ENCODE results near the gene VIT. TPM values are rescaled to one million over a fixed set of nuclear protein-coding genes. Genes with fewer than 3 reads are reported as not detected.
A peak's percentile ranks its signal among the peaks of the same experiment; 100 is the strongest.

VIT gene
- total and polyA plus RNA-seq, 7 donors: 1.2 to 8.5 (median 4.5) TPM

DNA sequence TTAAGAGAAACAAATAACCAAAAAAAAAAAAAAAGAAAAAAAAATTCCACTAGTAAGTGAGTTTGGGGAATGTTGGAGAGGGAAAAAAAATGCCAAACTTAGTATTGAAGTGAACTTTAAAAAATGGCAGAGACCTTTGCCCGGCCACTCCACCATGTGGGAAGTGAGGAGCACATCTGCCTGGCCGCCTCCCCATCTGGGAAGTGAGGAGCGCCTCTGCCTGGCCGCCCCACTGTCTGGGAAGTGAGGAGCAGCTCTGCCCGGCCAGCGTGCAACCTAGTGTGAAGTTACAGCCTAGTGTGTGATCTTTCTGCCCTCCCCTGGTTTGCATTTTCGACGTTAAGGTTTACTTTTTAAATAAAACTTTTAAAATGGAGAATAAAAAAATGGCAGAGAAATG lies 33.9 kb upstream of the VIT start:
- H3K27me3 ChIP-seq (ENCODE audit: insufficient read depth in 3 of 3, low read length in 2 of 3): no peaks in the 10 kb centered on the region
- no peaks in the 10 kb centered on the region for H3K9me3 ChIP-seq
- no peak overlapping the region for H3K4me3 ChIP-seq
- peak overlapping the region; percentile 11 for H3K27ac ChIP-seq
- TF ChIP-seq, protein P1, sequence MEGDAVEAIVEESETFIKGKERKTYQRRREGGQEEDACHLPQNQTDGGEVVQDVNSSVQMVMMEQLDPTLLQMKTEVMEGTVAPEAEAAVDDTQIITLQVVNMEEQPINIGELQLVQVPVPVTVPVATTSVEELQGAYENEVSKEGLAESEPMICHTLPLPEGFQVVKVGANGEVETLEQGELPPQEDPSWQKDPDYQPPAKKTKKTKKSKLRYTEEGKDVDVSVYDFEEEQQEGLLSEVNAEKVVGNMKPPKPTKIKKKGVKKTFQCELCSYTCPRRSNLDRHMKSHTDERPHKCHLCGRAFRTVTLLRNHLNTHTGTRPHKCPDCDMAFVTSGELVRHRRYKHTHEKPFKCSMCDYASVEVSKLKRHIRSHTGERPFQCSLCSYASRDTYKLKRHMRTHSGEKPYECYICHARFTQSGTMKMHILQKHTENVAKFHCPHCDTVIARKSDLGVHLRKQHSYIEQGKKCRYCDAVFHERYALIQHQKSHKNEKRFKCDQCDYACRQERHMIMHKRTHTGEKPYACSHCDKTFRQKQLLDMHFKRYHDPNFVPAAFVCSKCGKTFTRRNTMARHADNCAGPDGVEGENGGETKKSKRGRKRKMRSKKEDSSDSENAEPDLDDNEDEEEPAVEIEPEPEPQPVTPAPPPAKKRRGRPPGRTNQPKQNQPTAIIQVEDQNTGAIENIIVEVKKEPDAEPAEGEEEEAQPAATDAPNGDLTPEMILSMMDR (IDR thresholded peaks at IDR 0.05): no peak
- DNase-seq: no peak
- H3K36me3 ChIP-seq (ENCODE audit: insufficient read depth in 1 of 2, low read depth in 1 of 2): no peaks in the 10 kb centered on the region
- H3K4me1 ChIP-seq: peaks cover 23% of the 10 kb centered on the region
- intact Hi-C loops (cut with DNase I): loop anchor here (5.0 to 10.0 kb wide), 4 partner anchors 65 to 148 kb away; partner anchors contain the start of gene FEZ2 (in 1 of the 2)
- ATAC-seq: no peak
- 82 to 92% (median 88%) methylated on average over 8 of the region's 8 CpGs for WGBS, 3 donors

DNA sequence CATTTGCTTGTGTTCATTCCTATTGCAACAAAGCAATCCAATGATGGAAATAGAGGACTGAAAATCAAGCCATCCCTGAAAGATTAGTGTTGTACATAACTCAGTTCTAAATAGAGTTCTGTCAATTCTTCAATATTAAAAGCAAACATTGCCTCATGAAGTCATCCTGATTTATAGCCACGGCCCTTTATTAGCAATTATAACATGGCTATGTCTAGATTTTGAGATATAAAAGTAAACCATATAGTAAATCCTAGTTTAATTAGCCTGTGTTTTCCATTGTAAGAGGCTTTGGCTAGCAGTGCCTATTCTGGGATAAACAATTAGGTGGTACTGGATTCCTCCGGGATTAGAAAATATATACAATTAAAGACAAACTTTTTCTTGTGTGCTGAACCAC lies 33.2 kb upstream of the VIT start:
- no peak overlapping the region for H3K4me3 ChIP-seq
- peak in 1 of 4 donors; percentile 21 for ATAC-seq
- peaks cover 20% of the 10 kb centered on the region for H3K4me1 ChIP-seq
- no peaks in the 10 kb centered on the region for H3K27me3 ChIP-seq (ENCODE audit: insufficient read depth in 3 of 3, low read length in 2 of 3)
- H3K36me3 ChIP-seq (ENCODE audit: insufficient read depth in 1 of 2, low read depth in 1 of 2): no peaks in the 10 kb centered on the region
- 51 to 66% (median 55%) methylated on average over 2 of the region's 2 CpGs for WGBS, 3 donors
- intact Hi-C loops (cut with DNase I): loop anchor here (5.0 to 10.0 kb wide), 4 partner anchors 66 to 148 kb away; partner anchors contain the start of gene FEZ2 (in 1 of the 2)
- TF ChIP-seq, protein P1 (IDR thresholded peaks at IDR 0.05): no peak
- no peaks in the 10 kb centered on the region for H3K9me3 ChIP-seq
- peak overlapping the region; percentile 62 for H3K27ac ChIP-seq
- no peak for DNase-seq

DNA sequence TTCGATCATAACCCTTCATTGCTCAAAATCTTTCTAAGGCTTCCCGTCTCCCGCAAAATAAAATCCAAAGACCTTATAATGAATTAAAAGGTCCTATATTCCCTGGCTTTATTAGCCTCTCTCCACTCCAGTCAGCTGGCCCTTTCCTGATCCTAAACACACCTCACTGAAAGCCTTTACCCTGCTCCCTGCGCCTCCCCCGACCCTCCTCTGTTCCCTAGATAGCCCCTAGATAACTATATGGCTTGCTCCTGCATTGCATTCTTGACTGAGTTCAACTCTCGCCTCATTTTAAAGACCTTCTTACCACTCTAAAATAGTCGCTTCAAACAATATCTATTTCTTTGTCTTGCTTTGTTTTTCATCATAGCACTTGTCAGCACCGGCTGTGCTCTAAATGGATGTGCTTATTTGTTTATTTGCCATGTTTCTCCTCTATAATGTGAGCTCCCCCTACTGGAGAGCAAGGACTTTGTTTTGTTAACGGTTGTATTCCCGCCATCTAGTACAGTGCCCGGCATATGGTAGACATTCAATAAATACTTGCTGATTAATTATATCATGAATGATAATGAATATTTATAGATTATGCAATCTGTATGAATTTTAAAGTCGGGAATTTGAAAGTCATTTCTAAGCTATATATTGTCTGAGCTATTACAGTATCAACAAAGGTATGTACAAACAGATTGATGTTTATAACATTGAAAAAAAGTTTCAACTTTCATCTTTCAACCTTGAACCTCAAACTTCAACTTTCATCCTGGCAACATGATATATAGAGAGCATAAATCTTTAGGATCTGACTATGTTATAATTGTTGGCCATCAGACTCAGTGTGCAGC lies 32.4 kb upstream of the VIT start:
- 23 to 34% (median 32%) methylated on average over 12 of the region's 12 CpGs for WGBS, 3 donors
- ATAC-seq (peak; percentile 83 to 86 (median 85)), DNase-seq (no peak)
- no peaks in the 10 kb centered on the region for H3K27me3 ChIP-seq (ENCODE audit: insufficient read depth in 3 of 3, low read length in 2 of 3)
- TF ChIP-seq, protein P1 (IDR thresholded peaks at IDR 0.05): peak; percentile 88
- peak overlapping the region; percentile 37 for H3K4me3 ChIP-seq
- intact Hi-C loops (cut with DNase I): loop anchor here (2.0 to 10.0 kb wide), 5 partner anchors 67 to 313 kb away; partner anchors contain the start of gene FEZ2 (in 1 of the 2)
- no peaks in the 10 kb centered on the region for H3K36me3 ChIP-seq (ENCODE audit: insufficient read depth in 1 of 2, low read depth in 1 of 2)
- peak overlapping the region; percentile 62 for H3K27ac ChIP-seq
- peaks cover 15% of the 10 kb centered on the region for H3K4me1 ChIP-seq
- no peaks in the 10 kb centered on the region for H3K9me3 ChIP-seq

DNA sequence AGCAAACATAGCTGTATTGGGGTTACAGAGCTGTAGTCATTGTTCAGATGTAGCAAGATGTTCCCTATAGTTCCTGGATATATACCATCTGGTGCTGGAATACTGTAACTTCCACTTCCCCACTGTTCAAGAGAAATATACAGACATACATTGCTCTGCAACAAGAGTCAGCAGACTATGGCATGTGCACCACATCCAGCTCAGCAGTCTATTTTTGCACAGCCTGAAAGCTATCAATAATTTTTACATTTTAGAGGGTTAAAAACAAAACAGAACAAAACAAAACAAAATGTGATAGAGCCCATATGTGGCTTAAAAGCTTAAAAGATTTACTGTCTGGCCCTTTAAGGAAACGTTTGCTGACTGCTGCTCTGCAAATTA lies 31.8 kb upstream of the VIT start:
- intact Hi-C loops (cut with DNase I): loop anchor here (2.0 to 10.0 kb wide), 5 partner anchors 67 to 314 kb away; partner anchors contain the start of gene FEZ2 (in 1 of the 2)
- DNase-seq (no peak), ATAC-seq (no peak)
- Histone ChIP-seq H3K4me3 (no peak overlapping the region), H3K9me3 (no peaks in the 10 kb centered on the region), H3K27ac (no peak overlapping the region), H3K27me3 (ENCODE audit: insufficient read depth in 3 of 3, low read length in 2 of 3) (no peaks in the 10 kb centered on the region), H3K4me1 (peaks cover 15% of the 10 kb centered on the region), H3K36me3 (ENCODE audit: insufficient read depth in 1 of 2, low read depth in 1 of 2) (no peaks in the 10 kb centered on the region)
- WGBS, 3 donors: 41 to 63% (median 51%) methylated on average over 1 of the region's 1 CpG
- TF ChIP-seq, protein P1 (IDR thresholded peaks at IDR 0.05): no peak
